CD4-positive, alpha-beta T cell treated with Interleukin-15 for 4 hours (primary cell): ENCODE results near the gene AHRR.
"Not testable (repeated sequence)": the region's sequence is repeated elsewhere in the genome, so short reads cannot be mapped to it uniquely, and the experiment has no call there.

ENCODE experiments used
- DNase-seq: peaks from one replicate; pipeline ENCODE4 v3.0.0-alpha.2; 2020; ENCODE audit warnings: low spot score

AHRR gene

DNA sequence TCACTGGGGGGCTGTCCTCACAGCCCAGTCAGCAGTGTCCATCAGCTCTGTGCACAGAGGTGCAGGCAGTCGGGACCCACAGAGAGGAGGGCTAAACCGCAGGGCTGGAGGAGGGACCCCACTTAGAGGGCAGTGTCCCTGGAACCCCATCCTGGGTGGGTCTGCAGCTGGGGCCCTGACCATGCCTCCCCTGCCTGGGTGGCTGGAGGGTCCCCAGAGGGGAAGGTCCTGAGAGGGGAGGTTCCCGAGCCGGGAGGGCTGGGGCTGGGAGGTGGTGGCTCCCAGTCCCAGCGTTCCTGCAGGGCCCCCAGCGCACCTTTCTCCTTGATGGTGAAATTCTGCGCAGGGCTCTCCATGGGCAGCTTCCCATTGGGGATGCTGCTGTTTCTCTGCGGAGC is 154.2 kb downstream of the AHRR start:
- DNase-seq: no peak

DNA sequence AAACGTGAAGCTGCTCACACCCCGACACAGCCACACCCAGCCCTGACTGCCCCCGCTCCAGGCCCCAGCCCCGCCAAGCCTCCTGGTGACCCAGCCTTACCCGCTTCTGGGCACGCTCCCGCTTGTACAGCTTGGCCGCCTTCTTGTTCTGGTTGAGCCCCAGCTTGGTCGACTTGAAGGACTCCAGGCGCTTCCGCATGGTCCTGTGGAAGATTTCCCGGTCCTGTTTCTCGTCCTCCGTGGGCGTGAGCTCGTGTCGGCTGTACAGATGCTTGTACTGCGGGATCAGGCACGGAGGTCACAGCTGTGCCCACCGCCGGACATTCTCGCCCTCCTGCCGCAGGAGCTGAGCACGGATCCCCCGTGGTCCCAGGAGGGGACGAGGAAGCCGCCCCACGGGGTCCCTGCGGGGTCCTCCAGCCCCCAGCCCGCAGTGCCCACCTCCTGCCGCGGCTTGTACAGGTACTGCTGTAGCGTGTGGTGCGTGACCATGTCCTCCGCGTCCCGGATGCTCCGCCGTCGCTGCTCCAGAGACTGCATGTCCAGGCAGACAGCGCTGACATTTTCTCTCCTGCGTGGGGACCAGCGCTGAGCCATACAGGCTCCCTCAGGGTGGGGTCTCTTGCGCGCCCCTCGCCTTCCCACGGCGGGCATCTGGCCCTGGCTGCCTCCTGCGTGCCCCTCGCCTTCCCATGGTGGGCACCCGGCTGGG is 154.7 kb downstream of the AHRR start:
- DNase-seq: no peak

DNA sequence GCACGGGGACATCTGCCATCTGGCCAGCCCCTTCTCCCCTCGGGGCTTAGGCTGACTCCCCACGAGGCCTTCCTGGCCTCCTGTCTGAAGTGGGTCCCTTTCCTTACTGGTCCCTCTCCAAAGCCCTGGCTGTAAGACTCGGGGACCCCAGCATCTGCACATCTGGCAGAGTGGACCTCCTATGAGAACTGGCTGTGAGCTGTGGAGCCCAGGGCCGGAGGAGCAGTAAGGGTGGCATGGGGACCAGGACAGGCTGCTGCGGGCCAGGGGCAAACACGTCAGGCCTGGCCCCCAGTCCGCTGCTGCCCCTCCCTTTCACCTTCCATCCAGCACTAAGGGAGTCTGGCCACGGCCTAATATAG is 155.3 kb downstream of the AHRR start:
- DNase-seq: no peak

DNA sequence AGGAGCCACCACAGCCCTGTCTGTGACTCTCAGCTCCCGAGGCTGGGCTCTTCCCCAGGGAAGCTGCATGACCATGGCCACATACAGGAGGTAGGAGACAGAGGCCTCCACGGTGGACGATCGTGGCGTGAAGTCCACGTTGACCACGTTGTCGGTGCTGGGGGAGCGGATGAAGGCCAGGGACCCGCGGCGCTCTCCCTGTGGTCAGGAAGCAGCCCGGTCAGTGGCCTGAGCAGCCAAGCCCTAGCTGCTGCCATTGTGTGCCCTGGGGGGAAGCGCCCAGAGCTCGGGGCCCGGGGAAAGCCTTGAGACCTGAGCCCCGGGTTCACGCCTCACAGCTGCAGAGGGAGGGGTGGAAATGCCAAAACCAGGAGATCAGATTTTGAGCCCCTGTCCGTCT is 155.7 kb downstream of the AHRR start:
- DNase-seq: no peak

DNA sequence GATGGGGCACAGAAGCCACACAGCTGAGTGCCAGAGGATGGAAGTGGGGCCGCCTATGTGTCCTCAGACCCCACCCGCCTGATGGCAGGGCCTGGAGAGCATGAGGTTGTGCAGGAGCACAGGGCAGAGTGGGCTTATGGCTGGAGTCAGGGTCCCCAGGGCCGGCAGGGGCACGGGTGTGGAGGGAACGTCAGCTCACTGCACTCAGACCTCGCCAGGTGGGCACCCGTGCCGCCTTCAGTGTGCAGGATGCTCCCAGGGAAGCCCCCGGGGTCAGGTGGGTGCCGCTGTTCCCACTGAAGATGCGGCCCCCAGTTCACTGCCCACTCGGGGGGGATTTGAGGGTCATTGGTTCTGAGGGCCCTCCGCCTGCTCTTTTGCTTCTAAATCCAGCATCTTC is 156.4 kb downstream of the AHRR start:
- no peak for DNase-seq

DNA sequence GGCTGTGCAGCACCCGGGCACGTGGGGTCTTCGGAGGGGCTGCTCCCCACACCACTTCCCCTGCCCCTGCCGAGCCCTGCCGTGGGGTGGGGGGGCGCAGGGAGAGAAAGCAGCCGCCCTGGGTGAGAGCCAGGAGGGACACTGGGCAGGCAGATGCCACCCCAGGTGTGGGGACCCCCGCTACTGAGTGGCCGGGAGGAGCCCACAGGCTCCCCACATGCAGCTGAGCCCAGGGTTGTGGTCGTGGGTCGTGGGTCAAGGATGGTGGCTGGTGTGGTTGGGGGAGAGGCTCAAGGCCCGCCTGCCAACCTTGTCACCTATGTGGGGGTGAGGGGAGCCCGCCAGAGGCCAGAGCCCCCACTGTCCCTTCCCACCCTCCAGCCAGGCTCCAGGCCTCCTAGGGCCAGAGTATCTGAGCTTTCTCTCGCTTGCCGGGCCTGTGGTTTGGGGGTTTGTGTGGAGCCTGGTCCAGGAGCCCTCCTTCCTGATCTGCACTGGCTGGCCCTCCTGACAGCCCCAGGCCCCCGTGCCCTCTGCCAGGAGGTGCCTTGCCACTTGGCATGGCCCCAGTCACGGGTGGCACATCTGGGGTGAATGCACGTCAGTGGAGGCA is 157.0 kb downstream of the AHRR start:
- no peak for DNase-seq

DNA sequence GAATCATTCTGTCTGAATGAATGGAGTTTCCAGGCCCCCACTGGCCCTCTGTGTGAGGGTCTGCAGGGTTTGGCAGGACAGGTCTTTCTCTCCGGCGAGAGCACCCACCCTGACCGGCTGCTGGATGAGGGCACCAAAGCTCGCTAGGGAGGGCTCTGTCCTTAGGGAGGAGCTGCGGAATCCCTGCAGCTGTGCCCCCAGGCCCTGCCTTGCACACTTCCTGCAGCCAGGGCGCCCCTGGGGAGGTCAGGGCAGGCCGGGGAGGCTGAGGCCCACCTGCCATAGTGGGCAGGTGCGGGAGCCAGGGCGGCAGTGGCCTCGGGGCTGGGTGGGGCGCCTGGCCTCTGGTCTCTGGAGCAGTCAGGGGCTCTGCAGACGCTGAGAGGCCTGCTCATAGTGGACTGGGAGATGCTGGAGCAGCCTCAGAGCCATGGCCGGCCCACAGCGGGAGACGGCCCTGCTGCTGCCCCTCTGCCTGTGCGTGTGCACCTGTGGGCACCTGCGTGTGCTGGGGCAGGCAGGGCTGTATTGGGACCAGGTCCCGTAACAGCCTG is 157.5 kb downstream of the AHRR start:
- no peak for DNase-seq

DNA sequence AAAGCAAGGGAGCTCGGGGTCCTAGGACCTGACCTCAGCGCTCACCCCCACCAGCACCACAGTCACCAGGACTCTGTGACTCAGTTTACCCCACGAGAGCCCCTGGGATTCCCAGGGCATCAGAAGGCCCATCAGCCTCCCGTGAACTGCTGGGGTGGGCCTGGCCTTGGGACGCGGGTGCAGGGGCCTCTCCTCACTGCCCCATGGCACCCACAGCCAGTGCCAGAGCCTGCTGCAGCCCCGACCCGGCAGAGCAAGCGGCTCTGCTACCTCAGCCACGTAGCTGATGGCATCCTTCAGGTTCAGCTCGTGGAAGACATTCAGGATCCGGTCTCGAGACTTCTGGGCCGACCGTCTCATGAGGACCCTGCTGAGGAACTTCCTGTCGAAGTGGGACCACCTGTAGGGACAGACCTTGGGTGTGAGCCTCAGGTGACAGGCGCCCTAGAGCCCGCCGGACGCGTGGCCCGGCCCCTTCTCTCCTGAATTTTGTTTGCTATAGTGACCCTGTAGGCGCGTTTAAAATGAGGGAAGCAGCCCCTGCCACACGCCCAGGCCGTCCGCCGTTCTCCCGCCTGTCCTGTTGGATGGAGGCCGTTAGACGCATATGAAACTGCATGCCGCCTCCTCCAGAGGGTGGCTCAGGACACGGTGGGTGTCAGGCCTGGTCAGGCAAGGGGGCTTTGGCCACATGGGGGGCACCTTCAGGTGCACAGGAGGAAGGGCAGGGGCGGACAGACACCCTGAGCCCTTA is 158.2 kb downstream of the AHRR start:
- no peak for DNase-seq

DNA sequence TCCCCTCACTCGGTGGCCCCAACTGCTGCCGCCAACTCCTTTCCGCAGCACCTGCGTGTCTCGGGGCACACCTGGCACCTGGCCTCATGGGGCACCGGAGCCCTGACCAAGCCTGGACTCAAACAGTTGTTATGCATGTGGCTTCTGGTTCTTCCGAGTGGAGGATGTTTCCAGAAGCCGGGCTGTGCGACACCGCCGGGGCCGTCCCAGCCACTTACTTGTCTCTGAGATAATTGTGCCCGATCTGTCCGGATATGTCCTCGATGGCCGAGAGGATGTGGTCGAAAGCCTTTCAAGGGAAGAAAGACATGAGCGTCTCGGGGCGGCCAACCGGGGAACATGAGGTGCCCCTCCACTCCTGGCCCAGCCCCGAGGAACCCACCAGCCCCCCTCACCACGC is 159.8 kb downstream of the AHRR start:
- no peak for DNase-seq

DNA sequence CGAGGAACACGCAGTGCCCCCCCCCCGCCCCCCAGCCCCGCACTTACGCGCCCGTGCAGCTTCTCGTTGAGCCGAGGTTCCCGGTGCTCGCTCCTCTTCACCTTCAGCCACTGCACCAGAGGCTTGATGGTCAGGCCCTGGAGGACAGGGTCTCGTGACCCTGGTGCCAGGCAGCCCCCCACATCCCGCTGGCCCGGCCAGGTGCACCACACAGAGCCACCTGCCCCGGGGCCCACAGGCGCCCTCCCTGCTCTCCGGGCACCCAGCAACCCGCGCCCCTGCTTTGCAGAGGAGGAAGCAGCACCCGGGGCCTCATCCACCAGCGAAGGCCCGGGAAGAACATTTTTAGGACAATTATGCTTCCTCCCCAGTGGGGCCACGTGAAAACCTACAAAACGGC is 160.5 kb downstream of the AHRR start:
- no peak for DNase-seq

DNA sequence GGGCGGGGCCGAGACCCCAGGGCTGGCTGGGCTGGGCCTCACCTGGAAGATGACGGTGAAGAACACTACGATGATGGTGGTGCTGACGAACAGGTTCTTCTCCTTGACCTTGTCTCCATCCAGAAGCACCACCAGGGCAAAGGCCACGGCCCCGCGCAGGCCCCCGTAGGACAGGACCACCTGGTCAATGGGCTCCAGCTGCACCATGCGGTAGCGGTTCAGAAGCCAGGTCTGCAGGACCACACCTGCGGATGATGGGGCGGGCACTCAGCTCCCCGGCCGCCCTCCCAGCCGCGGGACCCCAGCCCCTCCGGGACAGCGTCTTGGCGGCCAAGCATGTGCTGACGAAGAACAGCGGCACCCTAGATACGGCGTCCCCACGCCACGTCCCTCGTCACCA is 161.0 kb downstream of the AHRR start:
- DNase-seq: no peak

DNA sequence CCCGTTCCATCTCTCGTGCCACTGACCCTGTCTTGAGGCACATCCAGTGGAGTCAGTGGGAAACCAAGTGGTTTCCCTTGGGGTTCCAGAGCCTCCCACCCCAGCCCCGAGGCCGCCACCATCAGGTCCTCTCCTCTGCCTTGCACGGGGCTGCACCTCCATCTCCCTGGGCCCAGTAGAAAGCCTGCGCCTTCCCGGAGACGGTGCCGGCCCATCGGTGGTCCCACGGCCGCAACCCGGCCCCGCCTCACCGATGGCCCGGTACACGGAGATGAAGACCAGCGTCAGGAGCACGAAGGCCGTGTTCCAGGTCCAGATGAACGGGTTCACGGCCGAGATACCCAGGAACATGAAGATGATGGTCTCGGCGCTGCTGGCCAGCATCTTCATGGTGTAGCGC is 161.5 kb downstream of the AHRR start:
- no peak for DNase-seq

DNA sequence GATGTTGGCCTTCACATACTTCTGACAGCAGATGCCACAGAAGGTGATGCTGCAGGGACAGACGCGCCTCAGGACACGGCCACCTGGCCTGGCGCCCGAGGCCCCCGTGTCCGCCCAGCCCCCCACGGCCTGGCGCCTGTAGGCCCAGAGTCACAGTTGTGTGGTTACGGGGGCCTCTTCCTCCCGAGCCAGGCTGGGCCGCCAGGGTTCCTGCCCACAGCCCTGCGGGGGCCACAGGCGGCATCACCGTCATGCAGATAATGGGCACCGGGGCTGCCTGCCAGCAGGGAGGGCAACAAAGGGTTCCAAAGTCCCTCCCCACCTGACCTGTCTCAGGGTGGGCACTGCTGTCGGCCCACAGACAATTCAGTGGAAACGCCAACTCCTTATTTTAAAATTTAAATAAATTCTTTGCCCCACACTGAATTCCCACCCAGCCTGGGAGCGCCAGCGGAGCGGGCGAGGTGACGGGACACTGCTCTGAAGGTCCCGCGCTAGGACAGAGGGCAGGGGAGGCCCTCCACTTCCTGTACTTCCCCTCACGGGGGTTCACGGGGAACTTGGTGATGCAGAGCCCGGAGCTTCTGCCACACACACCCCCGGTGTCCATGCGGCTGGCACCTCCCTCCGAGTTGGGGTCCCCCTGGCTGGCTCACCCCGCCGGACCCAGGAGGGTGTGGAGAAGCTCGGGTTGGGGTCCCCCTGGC is 162.1 kb downstream of the AHRR start:
- no peak for DNase-seq

DNA sequence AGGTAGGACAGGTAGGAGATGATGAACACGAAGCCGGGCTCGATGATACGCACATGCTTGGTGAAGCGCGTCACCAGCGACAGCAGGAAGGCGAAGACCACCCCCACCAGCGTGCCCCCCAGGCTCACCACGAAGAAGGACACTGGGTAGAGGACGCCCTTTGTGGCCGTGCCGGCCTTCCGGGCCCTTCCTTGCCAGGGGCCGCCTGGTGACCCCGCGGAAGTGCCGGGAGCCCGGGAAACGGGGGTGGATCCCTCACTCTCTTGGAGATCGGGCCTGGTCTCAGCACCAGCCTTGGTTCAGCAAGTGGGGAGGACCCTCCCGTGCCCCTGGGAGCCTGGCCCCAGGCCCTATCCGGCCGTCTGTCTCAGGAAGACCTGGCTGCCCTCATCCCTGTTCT is 163.0 kb downstream of the AHRR start:
- DNase-seq: no peak

DNA sequence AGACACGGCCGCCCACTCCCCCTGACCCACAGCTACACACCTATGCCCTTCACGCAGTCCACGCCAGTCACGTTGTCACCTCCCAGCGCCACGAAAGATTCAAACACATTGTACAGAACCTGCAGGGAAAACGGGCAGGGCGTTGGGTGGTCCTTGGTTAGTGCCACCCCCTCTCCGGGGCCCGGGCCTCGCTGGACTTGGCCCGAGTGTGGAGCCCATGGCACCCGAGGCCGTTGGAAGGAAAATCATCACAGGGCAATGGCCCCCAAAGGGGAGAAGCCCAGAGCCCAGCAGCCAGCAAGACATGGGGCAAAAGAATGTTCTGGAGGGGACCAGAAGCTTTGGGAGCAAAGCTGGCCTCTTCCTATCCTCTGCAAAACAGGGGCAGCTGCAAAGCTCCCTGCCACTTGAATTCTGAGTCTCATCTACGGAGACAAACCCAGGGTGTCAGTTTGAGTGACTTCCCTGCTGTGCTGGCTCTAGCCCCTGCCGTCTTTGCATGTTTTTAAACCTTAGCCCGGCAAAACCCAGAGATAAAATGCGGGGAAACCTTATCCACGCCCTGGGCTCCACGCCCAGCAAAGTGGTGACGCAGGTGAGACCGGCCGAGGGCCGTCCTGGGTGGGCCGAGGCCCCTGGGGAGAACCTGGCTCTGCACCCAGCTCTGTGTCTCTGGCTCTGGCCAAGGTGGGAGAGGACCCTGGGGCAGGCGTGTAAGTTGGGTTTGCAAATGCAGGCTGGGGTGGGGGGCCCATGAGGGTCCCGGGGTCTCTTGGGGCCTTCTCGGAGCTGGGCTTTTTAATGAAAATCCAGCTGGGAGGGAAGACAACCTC is 163.8 kb downstream of the AHRR start:
- no peak for DNase-seq

DNA sequence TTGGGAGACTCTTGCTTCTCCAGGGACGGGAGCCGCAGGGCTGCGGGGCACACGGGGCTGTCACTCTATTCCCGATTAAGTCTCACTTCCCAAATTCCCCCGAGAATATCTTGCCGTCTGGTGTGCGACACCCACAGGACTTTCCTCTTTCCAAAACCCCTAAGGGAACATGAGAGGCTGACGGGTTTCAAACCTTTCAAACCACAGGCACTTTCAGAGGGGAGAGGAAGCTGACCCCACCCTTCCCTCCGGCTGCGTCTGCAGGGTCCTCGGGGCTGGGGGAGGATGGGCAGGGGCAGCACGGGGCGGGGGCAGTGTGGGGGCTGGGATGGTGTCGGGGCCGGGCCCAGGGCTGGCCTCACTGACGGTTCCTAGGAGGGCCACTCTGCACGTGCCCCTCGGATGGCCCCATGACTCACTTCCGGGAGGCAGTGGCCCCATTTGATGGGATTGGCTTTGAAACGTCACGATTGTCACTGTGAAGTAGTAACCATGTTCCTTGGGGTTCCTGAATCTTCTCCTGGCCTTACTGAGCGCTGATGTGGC is 164.5 kb downstream of the AHRR start:
- DNase-seq: no peak

DNA sequence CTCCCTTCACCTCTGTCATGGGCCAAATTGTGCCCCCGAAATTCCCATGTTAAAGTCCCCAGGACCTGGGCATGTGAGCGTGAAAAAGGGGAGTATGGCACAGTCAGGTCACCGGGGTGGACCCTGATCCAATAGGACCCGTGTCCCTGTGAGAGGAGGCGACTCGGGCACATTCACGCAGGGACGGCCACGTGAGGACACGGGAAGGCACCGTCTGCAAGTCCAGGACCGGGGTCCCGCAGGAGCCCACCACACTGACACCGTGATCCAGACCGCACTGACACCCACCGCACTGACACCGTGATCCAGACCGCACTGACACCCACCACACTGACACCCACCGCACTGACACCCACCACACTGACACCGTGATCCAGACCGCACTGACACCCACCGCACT is 165.1 kb downstream of the AHRR start:
- not testable (repeated sequence) for DNase-seq
